Breast epithelium (tissue), 4 donors: ENCODE measurements around the gene GOLGA6L2. TPM values are rescaled to one million over a fixed set of nuclear protein-coding genes. Genes with fewer than 3 reads are reported as not detected.

Experiments
- DNase-seq, 2 donors: peaks; one replicate each; pipeline ENCODE4 v3.0.0-alpha.2; 2019; ENCODE audit warnings: low spot score in 2 of 2
- H3K27ac ChIP-seq, 2 donors: fragments of 200-600 bp; sonication (generic) in 1 of 2; one replicate each; pipeline ENCODE4 v1.5.1; 2016 to 2019; ENCODE audit warnings: mild to moderate bottlenecking in 1 of 2
- H3K27me3 ChIP-seq, 2 donors: fragments of 200-600 bp; sonication (generic) in 1 of 2; one replicate each; pipeline versions ENCODE4 v1.5.1 to v1.6.0; 2017 to 2019; ENCODE audit warnings: control low read depth in 1 of 2, mild to moderate bottlenecking in 1 of 2
- H3K36me3 ChIP-seq: fragments of 200-600 bp; one replicate; pipeline ENCODE4 v1.5.1; 2019
- H3K4me1 ChIP-seq, 2 donors: fragments of 200-600 bp; sonication (generic); one replicate each; pipeline ENCODE4 v1.5.1; 2016 to 2019; ENCODE audit warnings: control low read depth in 1 of 2
- H3K4me3 ChIP-seq, 3 donors: fragments of 200-600 bp; sonication (generic); 1 replicate in 2 of 3; 2 replicates in 1 of 3; pipeline ENCODE4 v1.5.1; 2016 to 2019; ENCODE audit warnings: mild to moderate bottlenecking in 3 of 3, moderate library complexity in 2 of 3
- H3K9me3 ChIP-seq, 2 donors: fragments of 200-600 bp; sonication (generic) in 1 of 2; one replicate each; pipeline ENCODE4 v1.5.1; 2016 to 2019; ENCODE audit warnings: control low read depth in 1 of 2
- POLR2A ChIP-seq: fragments of 450-650 bp; IDR thresholded peaks from one replicate; pipeline ENCODE4 v1.6.1; 2016; ENCODE audit warnings: antibody characterized with exemption, mild to moderate bottlenecking, moderate library complexity
- POLR2AphosphoS5 ChIP-seq, 3 donors: sonication (generic); formaldehyde crosslinking; IDR thresholded peaks; one replicate each; pipeline ENCODE4 v1.6.1; 2017; ENCODE audit warnings: antibody characterized with exemption in 3 of 3
- intact Hi-C: fragments of 100-400 bp; cut with DNase I; formaldehyde crosslinking; loops from one replicate; pipeline ENCODE4 v1.15.1; 2023; ENCODE audit warnings: low total_unique reads
- total RNA-seq, 3 donors: library from RNA; depleted of rRNA; stranded (reverse); fragments of >200 nt; gene quantifications; one replicate each; pipeline ENCODE4 v1.1.0, GENCODE V29; 2016
- TF ChIP-seq, protein P1 (sequence below), 3 donors: fragments of 450-650 bp; IDR thresholded peaks; one replicate each; pipeline ENCODE4 v1.5.1; 2016 to 2017; ENCODE audit warnings: antibody characterized with exemption in 3 of 3, mild to moderate bottlenecking in 3 of 3, moderate library complexity in 3 of 3

Gene GOLGA6L2
- total RNA-seq, 3 donors from 2014 or later = not detected

DNA sequence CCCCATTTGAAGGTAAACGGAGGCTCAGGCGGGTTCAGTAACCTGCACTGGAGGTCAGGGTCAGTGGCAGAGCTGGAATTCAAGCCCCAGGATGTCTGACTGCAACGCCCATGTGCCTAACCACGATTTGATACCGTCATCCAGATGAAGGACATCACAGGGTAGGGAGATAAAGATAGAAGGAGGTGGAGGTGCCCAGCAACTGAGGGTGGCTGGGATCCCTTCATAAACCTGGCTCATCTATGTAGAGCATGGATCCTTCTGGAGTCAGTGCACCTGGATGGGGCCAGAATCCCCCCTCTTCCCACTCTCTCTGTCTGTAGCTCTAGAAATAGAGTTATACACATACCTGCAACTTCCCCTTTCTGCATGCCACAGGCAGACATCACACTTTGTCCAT lies 51.2 kb downstream of the GOLGA6L2 start:
- intact Hi-C loops = no loop called here
- H3K9me3 ChIP-seq = no peaks in the 10 kb centered on the region
- H3K4me1 ChIP-seq = no peaks in the 10 kb centered on the region
- no peaks in the 10 kb centered on the region for H3K27me3 ChIP-seq
- TF ChIP-seq POLR2A = no peak
- TF ChIP-seq, protein P1, sequence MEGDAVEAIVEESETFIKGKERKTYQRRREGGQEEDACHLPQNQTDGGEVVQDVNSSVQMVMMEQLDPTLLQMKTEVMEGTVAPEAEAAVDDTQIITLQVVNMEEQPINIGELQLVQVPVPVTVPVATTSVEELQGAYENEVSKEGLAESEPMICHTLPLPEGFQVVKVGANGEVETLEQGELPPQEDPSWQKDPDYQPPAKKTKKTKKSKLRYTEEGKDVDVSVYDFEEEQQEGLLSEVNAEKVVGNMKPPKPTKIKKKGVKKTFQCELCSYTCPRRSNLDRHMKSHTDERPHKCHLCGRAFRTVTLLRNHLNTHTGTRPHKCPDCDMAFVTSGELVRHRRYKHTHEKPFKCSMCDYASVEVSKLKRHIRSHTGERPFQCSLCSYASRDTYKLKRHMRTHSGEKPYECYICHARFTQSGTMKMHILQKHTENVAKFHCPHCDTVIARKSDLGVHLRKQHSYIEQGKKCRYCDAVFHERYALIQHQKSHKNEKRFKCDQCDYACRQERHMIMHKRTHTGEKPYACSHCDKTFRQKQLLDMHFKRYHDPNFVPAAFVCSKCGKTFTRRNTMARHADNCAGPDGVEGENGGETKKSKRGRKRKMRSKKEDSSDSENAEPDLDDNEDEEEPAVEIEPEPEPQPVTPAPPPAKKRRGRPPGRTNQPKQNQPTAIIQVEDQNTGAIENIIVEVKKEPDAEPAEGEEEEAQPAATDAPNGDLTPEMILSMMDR (IDR thresholded peaks at IDR 0.05) = no peak
- no peak for TF ChIP-seq POLR2AphosphoS5 (IDR thresholded peaks at IDR 0.05)
- no peak for DNase-seq
- no peak overlapping the region for H3K4me3 ChIP-seq
- H3K36me3 ChIP-seq = no peaks in the 10 kb centered on the region
- H3K27ac ChIP-seq = no peak overlapping the region

DNA sequence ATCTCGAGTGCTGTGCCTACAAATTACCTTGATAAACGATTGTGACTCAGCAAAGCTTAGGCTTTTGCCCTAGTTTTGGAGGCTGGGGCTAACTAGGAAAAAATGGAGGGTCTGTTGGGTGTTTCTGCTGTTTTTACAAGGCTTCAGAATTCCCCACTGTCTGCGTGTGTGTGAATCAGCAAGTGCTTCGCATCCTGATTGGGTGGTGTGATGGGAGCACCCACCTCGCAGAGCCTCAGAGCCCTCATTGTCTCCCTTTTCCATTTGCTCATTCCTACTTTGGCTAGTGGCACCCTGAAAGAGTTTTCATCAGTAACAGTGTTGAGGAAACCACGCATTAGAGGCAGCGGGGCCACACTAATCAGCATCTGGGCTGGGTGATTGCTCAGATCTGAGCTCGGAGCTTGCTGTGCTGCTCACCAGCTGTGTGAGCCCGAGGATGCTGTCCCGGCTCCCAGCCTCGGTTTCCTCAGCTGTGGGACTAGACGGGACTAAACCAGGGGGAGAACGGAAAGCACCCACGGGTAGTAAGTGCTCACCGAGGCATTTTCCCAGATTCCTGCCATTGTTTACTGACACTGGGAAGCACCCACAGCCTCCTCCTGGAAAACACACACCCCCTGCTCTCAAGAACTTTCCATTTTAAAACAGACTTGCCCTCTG lies 51.9 kb downstream of the GOLGA6L2 start:
- H3K4me1 ChIP-seq = no peaks in the 10 kb centered on the region
- H3K27ac ChIP-seq = no peak overlapping the region
- H3K4me3 ChIP-seq = no peak overlapping the region
- no peaks in the 10 kb centered on the region for H3K27me3 ChIP-seq
- H3K9me3 ChIP-seq = no peaks in the 10 kb centered on the region
- H3K36me3 ChIP-seq = no peaks in the 10 kb centered on the region
- DNase-seq = no peak
- TF ChIP-seq POLR2AphosphoS5 (IDR thresholded peaks at IDR 0.05) (no peak), POLR2A (no peak)
- TF ChIP-seq, protein P1 (IDR thresholded peaks at IDR 0.05) = no peak
- intact Hi-C loops = no loop called here

Other genes starting within 250 kb of the GOLGA6L2 start
- not detected for gene GOLGA6L26, start 113.0 kb downstream of the GOLGA6L2 start, total RNA-seq
- under 1 TPM in 2 of 3 donors, not detected in 1; under 0.01 to 0.44 TPM for gene GOLGA8S, start 92.5 kb downstream of the GOLGA6L2 start, total RNA-seq
- under 1 TPM in 2 of 3 donors, not detected in 1; 0.16 to 0.98 TPM for gene MKRN3, start 118.4 kb upstream of the GOLGA6L2 start, total RNA-seq
- under 1 TPM; 0.15 to 0.33 (median 0.16) TPM for gene MAGEL2, start 200.6 kb upstream of the GOLGA6L2 start, total RNA-seq
- 100 to 1,000 TPM in 1 of 3 donors, 10 to 100 TPM in 2; 39.2 to 105 (median 41.6) TPM for gene NDN, start 240.1 kb upstream of the GOLGA6L2 start, total RNA-seq